Duodenal mucosa (tissue), 2 donors: Measurements from ENCODE around the gene NUDT6.

Source experiments
- H3K27ac ChIP-seq: one replicate; pipeline ENCODE4 v1.7.0; 2013; ENCODE audit warnings: low read depth, low read length
- H3K27me3 ChIP-seq, 2 donors: one replicate each; pipeline ENCODE4 v1.7.0; 2013; ENCODE audit warnings: low read length in 2 of 2, control low read depth in 1 of 2; ENCODE audit not compliant: insufficient read depth in 2 of 2, control insufficient read depth in 1 of 2
- H3K36me3 ChIP-seq, 2 donors: one replicate each; pipeline ENCODE4 v1.7.0; 2013; ENCODE audit warnings: low read length in 2 of 2, control low read depth in 1 of 2; ENCODE audit not compliant: insufficient read depth in 2 of 2, control insufficient read depth in 1 of 2
- H3K4me1 ChIP-seq, 2 donors: one replicate each; pipeline ENCODE4 v1.7.0; 2013; ENCODE audit warnings: low read length in 2 of 2, control low read depth in 1 of 2; ENCODE audit not compliant: insufficient read depth in 2 of 2, control insufficient read depth in 1 of 2
- H3K4me3 ChIP-seq, 2 donors: one replicate each; pipeline ENCODE4 v1.7.0; 2013; ENCODE audit warnings: low read length in 2 of 2, low read depth in 1 of 2
- H3K9ac ChIP-seq, 2 donors: one replicate each; pipeline ENCODE4 v1.7.0; 2013; ENCODE audit warnings: low read length in 2 of 2, low read depth in 1 of 2
- H3K9me3 ChIP-seq, 2 donors: one replicate each; pipeline ENCODE4 v1.7.0; 2013; ENCODE audit warnings: low read length in 2 of 2, control low read depth in 1 of 2; ENCODE audit not compliant: control insufficient read depth in 1 of 2

The NUDT6 gene

GRCh38 chr4:122900314-122900713, 22.1 kb downstream of the NUDT6 start:
- no peaks in the 10 kb centered on the region for H3K27me3 ChIP-seq
- H3K36me3 ChIP-seq, result peaks cover 0 to 3% of the 10 kb centered on the region in 2 donors
- H3K9ac ChIP-seq, result no peak overlapping the region
- no peak overlapping the region for H3K27ac ChIP-seq
- no peaks in the 10 kb centered on the region for H3K9me3 ChIP-seq
- no peaks in the 10 kb centered on the region for H3K4me1 ChIP-seq
- no peak overlapping the region for H3K4me3 ChIP-seq

GRCh38 chr4:122899682-122900081, 22.7 kb downstream of the NUDT6 start:
- Histone ChIP-seq H3K27me3 (no peaks in the 10 kb centered on the region), H3K9ac (no peak overlapping the region), H3K4me3 (no peak overlapping the region), H3K4me1 (no peaks in the 10 kb centered on the region), H3K27ac (no peak overlapping the region), H3K36me3 (peaks cover 0 to 3% of the 10 kb centered on the region in 2 donors), H3K9me3 (no peaks in the 10 kb centered on the region)

DNA sequence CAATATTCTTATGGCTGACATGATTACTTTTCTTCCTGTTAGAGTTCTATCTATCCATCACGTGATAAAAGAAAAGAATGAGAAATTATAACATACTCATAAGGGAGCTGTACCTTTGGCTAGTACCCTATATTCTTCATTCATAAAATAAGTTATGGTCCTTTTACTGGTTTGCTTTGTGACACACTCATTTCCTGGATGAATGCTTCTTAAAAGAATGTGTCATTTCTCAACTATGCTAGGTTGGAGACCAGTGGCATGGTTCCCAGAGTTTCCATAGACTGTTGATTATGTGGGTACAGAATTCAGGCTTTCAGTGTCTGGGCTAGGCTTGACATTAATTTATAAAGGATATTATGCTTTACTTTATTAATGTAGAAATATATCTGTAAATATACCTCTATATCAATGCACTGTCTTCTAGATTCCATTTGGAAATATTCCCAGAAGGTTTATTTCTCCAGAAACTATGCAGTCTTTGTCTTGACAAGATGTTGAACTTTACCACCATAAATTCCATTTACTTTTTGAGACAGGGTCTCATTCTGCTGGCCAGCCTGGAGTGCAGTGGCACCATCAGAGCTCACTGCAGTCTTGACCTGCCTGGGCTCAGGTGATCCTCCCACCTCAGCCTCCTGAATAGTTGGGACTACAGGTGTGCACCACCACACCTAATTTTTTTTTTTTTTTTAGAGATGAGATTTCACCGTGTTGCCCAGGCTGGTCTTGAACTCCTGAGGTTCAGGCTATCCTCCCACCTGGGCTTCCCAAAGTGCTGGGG, 23.8 kb downstream of the NUDT6 start:
- Histone ChIP-seq H3K27ac (no peak overlapping the region), H3K27me3 (no peaks in the 10 kb centered on the region), H3K4me1 (no peaks in the 10 kb centered on the region), H3K4me3 (no peak overlapping the region), H3K9me3 (no peaks in the 10 kb centered on the region), H3K36me3 (peaks cover 0 to 2% of the 10 kb centered on the region in 2 donors), H3K9ac (no peak overlapping the region)

DNA sequence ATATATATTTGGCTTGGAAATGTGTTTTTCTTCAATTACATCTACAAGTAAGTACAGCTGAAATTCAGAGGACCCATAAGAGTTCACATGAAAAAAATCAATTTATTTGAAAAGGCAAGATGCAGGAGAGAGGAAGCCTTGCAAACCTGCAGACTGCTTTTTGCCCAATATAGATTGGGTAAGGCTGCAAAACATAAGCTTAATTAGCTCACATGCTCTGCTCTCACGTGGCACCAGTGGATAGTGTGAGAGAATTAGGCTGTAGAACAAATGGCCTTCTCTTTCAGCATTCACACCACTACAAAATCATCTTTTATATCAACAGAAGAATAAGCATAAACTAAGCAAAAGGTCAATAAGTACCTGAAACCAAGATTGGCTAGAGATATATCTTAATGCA, 26.1 kb downstream of the NUDT6 start:
- H3K4me3 ChIP-seq, result no peak overlapping the region
- no peak overlapping the region for H3K27ac ChIP-seq
- no peaks in the 10 kb centered on the region for H3K9me3 ChIP-seq
- H3K36me3 ChIP-seq, result no peaks in the 10 kb centered on the region
- no peaks in the 10 kb centered on the region for H3K27me3 ChIP-seq
- no peaks in the 10 kb centered on the region for H3K4me1 ChIP-seq
- H3K9ac ChIP-seq, result no peak overlapping the region

- H3K27me3 ChIP-seq, result no peaks in the 10 kb centered on the region
- no peak overlapping the region for H3K4me3 ChIP-seq
- H3K27ac ChIP-seq, result no peak overlapping the region
- H3K4me1 ChIP-seq, result no peaks in the 10 kb centered on the region
- H3K9me3 ChIP-seq, result no peaks in the 10 kb centered on the region
- no peak overlapping the region for H3K9ac ChIP-seq
- no peaks in the 10 kb centered on the region for H3K36me3 ChIP-seq
Measured at GRCh38 chr4:122895336-122895995, 26.9 kb downstream of the NUDT6 start.

DNA sequence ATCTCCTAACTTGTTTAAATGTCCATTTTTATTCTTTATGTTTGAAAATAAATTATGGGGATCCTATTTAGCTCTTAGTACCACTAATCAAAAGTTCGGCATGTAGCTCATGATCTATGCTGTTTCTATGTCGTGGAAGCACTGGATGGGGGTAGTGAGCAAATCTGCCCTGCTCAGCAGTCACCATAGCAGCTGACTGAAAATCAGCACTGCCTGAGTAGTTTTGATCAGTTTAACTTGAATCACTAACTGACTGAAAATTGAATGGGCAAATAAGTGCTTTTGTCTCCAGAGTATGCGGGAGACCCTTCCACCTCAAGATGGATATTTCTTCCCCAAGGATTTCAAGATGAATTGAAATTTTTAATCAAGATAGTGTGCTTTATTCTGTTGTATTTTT, 27.6 kb downstream of the NUDT6 start:
- no peaks in the 10 kb centered on the region for H3K4me1 ChIP-seq
- H3K27me3 ChIP-seq, result no peaks in the 10 kb centered on the region
- H3K36me3 ChIP-seq, result no peaks in the 10 kb centered on the region
- H3K27ac ChIP-seq, result no peak overlapping the region
- no peak overlapping the region for H3K9ac ChIP-seq
- H3K4me3 ChIP-seq, result no peak overlapping the region
- no peaks in the 10 kb centered on the region for H3K9me3 ChIP-seq

- no peak overlapping the region for H3K4me3 ChIP-seq
- H3K4me1 ChIP-seq, result no peaks in the 10 kb centered on the region
- H3K9me3 ChIP-seq, result no peaks in the 10 kb centered on the region
- no peaks in the 10 kb centered on the region for H3K36me3 ChIP-seq
- no peaks in the 10 kb centered on the region for H3K27me3 ChIP-seq
- no peak overlapping the region for H3K9ac ChIP-seq
- H3K27ac ChIP-seq, result no peak overlapping the region
Measured at GRCh38 chr4:122890147-122890795, 32.1 kb downstream of the NUDT6 start.

DNA sequence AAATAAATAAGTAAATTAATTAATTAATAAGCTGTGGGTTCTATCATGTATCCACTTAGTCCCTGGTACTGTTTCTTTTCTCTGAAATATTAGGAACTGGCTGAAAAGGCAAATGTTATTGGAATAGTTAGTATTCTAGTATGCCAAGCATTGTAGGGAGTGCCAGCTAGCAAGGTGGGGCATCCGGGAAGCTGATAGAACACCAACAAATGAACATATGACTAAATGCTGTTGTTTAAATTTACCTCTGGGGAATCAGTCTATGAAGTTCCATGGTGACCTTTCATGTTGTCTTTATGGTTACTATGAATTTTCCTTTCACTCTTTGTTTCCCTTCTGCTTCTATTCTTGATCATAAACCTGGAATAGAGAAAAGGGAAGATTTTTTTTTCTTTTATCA, 32.7 kb downstream of the NUDT6 start:
- no peaks in the 10 kb centered on the region for H3K9me3 ChIP-seq
- H3K27ac ChIP-seq, result no peak overlapping the region

DNA sequence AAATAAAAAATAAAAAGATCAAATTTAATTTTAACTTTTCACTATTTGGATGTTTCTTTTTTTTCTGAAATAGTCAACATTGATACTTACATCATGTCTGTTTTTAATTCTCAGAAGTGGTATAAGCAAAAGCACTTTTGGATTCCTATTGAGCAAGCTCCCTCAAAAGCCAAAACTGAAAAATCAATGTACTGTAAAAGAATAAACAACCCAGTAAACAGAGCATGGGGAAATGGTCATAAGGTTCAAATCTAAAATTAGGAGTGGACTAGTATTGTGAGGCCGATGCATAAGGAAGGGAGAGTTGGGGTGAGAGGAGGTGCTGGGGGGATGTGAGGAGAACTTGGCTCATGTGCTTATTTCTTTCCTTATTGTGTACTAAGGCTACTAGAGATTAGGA, 37.9 kb downstream of the NUDT6 start:
- H3K4me1 ChIP-seq, result no peaks in the 10 kb centered on the region
- H3K4me3 ChIP-seq, result no peak overlapping the region
- no peaks in the 10 kb centered on the region for H3K36me3 ChIP-seq
- H3K27ac ChIP-seq, result no peak overlapping the region
- H3K9ac ChIP-seq, result no peak overlapping the region
- no peaks in the 10 kb centered on the region for H3K9me3 ChIP-seq
- H3K27me3 ChIP-seq, result no peaks in the 10 kb centered on the region

More for the DNA sequence above, 32.7 kb downstream of the NUDT6 start:
- no peaks in the 10 kb centered on the region for H3K27me3 ChIP-seq
- H3K9ac ChIP-seq, result no peak overlapping the region
- no peaks in the 10 kb centered on the region for H3K36me3 ChIP-seq
- no peaks in the 10 kb centered on the region for H3K4me1 ChIP-seq
- H3K4me3 ChIP-seq, result no peak overlapping the region
